H9 (cell line): ENCODE results near the gene DDX4. TPM values are rescaled to one million over a fixed set of nuclear protein-coding genes. Genes with fewer than 3 reads are reported as not detected.

Experiments used
- DNase-seq: peaks from one replicate; pipeline ENCODE4 v3.0.0-alpha.2; 2017
- H2AFZ ChIP-seq: one replicate; pipeline ENCODE4 v1.6.1; 2013; ENCODE audit warnings: mild to moderate bottlenecking, low read length, control low read depth, moderate library complexity
- H2AK5ac ChIP-seq: 2 replicates; pipeline ENCODE4 v1.6.1; 2013; ENCODE audit warnings: low read length, control low read depth, mixed read lengths; ENCODE audit not compliant: insufficient read length
- H2BK120ac ChIP-seq: one replicate; pipeline ENCODE4 v1.6.1; 2013; ENCODE audit warnings: low read depth, mild to moderate bottlenecking, low read length, control low read depth, inconsistent platforms; ENCODE audit not compliant: poor library complexity, severe bottlenecking
- H2BK12ac ChIP-seq: 2 replicates; pipeline ENCODE4 v1.6.1; 2013; ENCODE audit warnings: low read length, control low read depth, mixed read lengths, low read depth; ENCODE audit not compliant: insufficient read length
- H2BK15ac ChIP-seq: 2 replicates; pipeline ENCODE4 v1.6.1; 2013; ENCODE audit warnings: low read depth, low read length, control low read depth
- H2BK20ac ChIP-seq: one replicate; pipeline ENCODE4 v1.6.1; 2013; ENCODE audit warnings: low read depth, mild to moderate bottlenecking, low read length, control low read depth, inconsistent platforms; ENCODE audit not compliant: poor library complexity, severe bottlenecking
- H2BK5ac ChIP-seq: 2 replicates; pipeline ENCODE4 v1.6.1; 2013; ENCODE audit warnings: low read length, control low read depth, mixed read lengths; ENCODE audit not compliant: insufficient read length
- H3K14ac ChIP-seq: 2 replicates; pipeline ENCODE4 v1.6.1; 2013; ENCODE audit warnings: low read length, control low read depth; ENCODE audit not compliant: insufficient read depth
- H3K18ac ChIP-seq: 2 replicates; pipeline ENCODE4 v1.6.1; 2013; ENCODE audit warnings: low read depth, mild to moderate bottlenecking, mixed read lengths, low read length, control low read depth; ENCODE audit not compliant: insufficient read length
- H3K23ac ChIP-seq: 2 replicates; pipeline ENCODE4 v1.6.1; 2013; ENCODE audit warnings: low read length, control low read depth, mixed read lengths, low read depth; ENCODE audit not compliant: insufficient read length
- H3K23me2 ChIP-seq: 2 replicates; pipeline ENCODE4 v1.6.1; 2013; ENCODE audit warnings: low read depth, mild to moderate bottlenecking, mixed read lengths, low read length, control low read depth; ENCODE audit not compliant: insufficient read length, poor library complexity, severe bottlenecking
- H3K27ac ChIP-seq: 2 replicates; pipeline ENCODE4 v1.5.1; 2013; ENCODE audit warnings: low read length, control low read depth, mixed read lengths, low read depth; ENCODE audit not compliant: insufficient read length
- H3K27me3 ChIP-seq: 2 replicates; pipeline ENCODE4 v1.6.1; 2013; ENCODE audit warnings: low read length, control low read depth, inconsistent platforms; ENCODE audit not compliant: insufficient read depth
- H3K4ac ChIP-seq: 2 replicates; pipeline ENCODE4 v1.6.1; 2013; ENCODE audit warnings: low read depth, mild to moderate bottlenecking, control low read depth, inconsistent platforms, low read length, moderate library complexity
- H3K4me1 ChIP-seq: 2 replicates; pipeline ENCODE4 v1.6.1; 2013; ENCODE audit warnings: low read length, control low read depth, inconsistent platforms; ENCODE audit not compliant: insufficient read depth
- H3K4me2 ChIP-seq: 2 replicates; pipeline ENCODE4 v1.6.1; 2013; ENCODE audit warnings: low read length, control low read depth, mixed read lengths; ENCODE audit not compliant: insufficient read length, insufficient read depth
- H3K56ac ChIP-seq: 2 replicates; pipeline ENCODE4 v1.6.1; 2013; ENCODE audit warnings: low read depth, mild to moderate bottlenecking, mixed read lengths, low read length, control low read depth; ENCODE audit not compliant: insufficient read length
- H3K79me1 ChIP-seq: 2 replicates; pipeline ENCODE4 v1.6.1; 2013; ENCODE audit warnings: low read depth, mild to moderate bottlenecking, moderate library complexity, low read length, control low read depth, inconsistent platforms; ENCODE audit not compliant: insufficient read depth, poor library complexity, severe bottlenecking
- H3K79me2 ChIP-seq: 2 replicates; pipeline ENCODE4 v1.6.1; 2013; ENCODE audit warnings: low read length, control low read depth, inconsistent platforms; ENCODE audit not compliant: insufficient read depth
- H3K9ac ChIP-seq: 2 replicates; pipeline ENCODE4 v1.6.1; 2013; ENCODE audit warnings: low read length, control low read depth, mixed read lengths; ENCODE audit not compliant: insufficient read length; ENCODE audit errors: extremely low read depth
- H3K9me3 ChIP-seq: one replicate; pipeline ENCODE4 v1.6.1; 2013; ENCODE audit warnings: low read depth, low read length, inconsistent platforms; ENCODE audit not compliant: control insufficient read depth
- H3T11ph ChIP-seq: one replicate; pipeline ENCODE4 v1.6.1; 2013; ENCODE audit warnings: mild to moderate bottlenecking, low read length, control low read depth, inconsistent platforms
- H4K20me1 ChIP-seq: one replicate; pipeline ENCODE4 v1.6.1; 2013; ENCODE audit not compliant: control insufficient read depth, insufficient read length, insufficient read depth
- H4K5ac ChIP-seq: 2 replicates; pipeline ENCODE4 v1.6.1; 2013; ENCODE audit warnings: low read depth, mild to moderate bottlenecking, mixed read lengths, low read length, control low read depth; ENCODE audit not compliant: insufficient read length
- H4K8ac ChIP-seq: replicated peaks from 2 replicates; pipeline ENCODE4 v1.6.1; 2013; ENCODE audit warnings: low read length, control low read depth, mixed read lengths, low read depth; ENCODE audit not compliant: insufficient read length
- H4K91ac ChIP-seq: 2 replicates; pipeline ENCODE4 v1.6.1; 2013; ENCODE audit warnings: low read depth, mild to moderate bottlenecking, moderate library complexity, mixed read lengths, low read length, control low read depth; ENCODE audit not compliant: insufficient read length
- H3K27ac Mint-ChIP-seq, 3 experiments: 2 replicates in 2 of 3; 3 replicates in 1 of 3; pipeline ENCODE4 v1.8.0; 2020 to 2021; ENCODE audit warnings: mixed read lengths in 3 of 3, mild to moderate bottlenecking in 1 of 3, moderate library complexity in 1 of 3
- H3K27me3 Mint-ChIP-seq: 2 replicates; pipeline ENCODE4 v1.8.0; 2021; ENCODE audit warnings: low read depth, mild to moderate bottlenecking, moderate library complexity, mixed read lengths
- H3K36me3 Mint-ChIP-seq, 3 experiments: 2 replicates in 2 of 3; 3 replicates in 1 of 3; pipeline ENCODE4 v1.8.0; 2020 to 2021; ENCODE audit warnings: low read depth in 3 of 3, mixed read lengths in 3 of 3; ENCODE audit not compliant: insufficient read depth in 1 of 3
- H3K4me1 Mint-ChIP-seq, 2 experiments: 2 replicates each; pipeline ENCODE4 v1.8.0; 2020; ENCODE audit warnings: mixed read lengths in 2 of 2
- H3K4me3 Mint-ChIP-seq, 2 experiments: 2 replicates in 1 of 2; 3 replicates in 1 of 2; pipeline ENCODE4 v1.8.0; 2020 to 2021; ENCODE audit warnings: mild to moderate bottlenecking in 2 of 2, mixed read lengths in 2 of 2, moderate library complexity in 1 of 2
- H3K9me3 Mint-ChIP-seq, 2 experiments: 2 replicates in 1 of 2; 3 replicates in 1 of 2; pipeline ENCODE4 v1.8.0; 2020; ENCODE audit warnings: mild to moderate bottlenecking in 2 of 2, mixed read lengths in 2 of 2, moderate library complexity in 1 of 2
- WGBS: extraction: QIAGEN DNeasy Blood & Tissue Kit; methylation state at CpG from one replicate; pipeline ENCODE4 v1.1.7; 2013; ENCODE audit warnings: missing lambda C conversion rate, low lambda C conversion rate, mixed read lengths; ENCODE audit not compliant: insufficient read length; ENCODE audit errors: extremely low coverage; 5-methylcytosine and 5-hydroxymethylcytosine counted together
- total RNA-seq: library from RNA; stranded (reverse); gene quantifications from 2 replicates; pipeline ENCODE4 v1.2.1, GENCODE V29; 2021
- TF ChIP-seq, protein P1 (sequence below): fragments of 200-600 bp; sonication (generic); conservative IDR thresholded peaks from 3 replicates; pipeline ENCODE4 v1.8.0; 2021; ENCODE audit warnings: antibody characterized with exemption, mild to moderate bottlenecking

DDX4 gene
- total RNA-seq, 1 experiment from 2014 or later, result not detected

DNA sequence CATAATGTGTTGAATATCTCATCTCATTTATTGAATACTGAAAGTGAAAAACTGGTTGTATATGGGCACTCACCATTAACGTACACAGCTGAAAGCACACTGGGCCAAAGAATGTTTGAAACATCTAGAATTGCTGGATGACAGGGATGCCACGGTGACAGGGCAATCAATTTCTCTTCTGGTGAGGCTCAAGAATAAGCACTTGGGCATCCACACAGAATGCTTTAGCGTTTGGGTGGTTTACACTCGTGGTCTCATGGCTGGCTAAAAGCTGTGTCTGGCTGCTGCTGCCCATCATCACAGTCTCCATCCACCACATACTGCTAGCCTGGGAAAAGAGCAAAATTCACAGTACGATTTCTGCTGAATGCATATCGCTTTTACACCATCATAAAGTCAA is 82.6 kb downstream of the DDX4 start:
- no peak for DNase-seq
- no peaks in the 10 kb centered on the region for H3K79me1 ChIP-seq
- H2BK12ac ChIP-seq, result no peak overlapping the region
- H4K5ac ChIP-seq, result no peak overlapping the region
- no peak overlapping the region for H3K56ac ChIP-seq
- Mint-ChIP-seq H3K27ac (peak overlapping the region in 1 of 3 experiments; percentile 78; a peak in 2 of 7 replicates), H3K4me1 (peaks cover 0 to 6% of the 10 kb centered on the region in 2 experiments; a peak in 2 of 4 replicates), H3K4me3 (no peak overlapping the region), H3K36me3 (no peaks in the 10 kb centered on the region), H3K27me3 (peaks cover 39% of the 10 kb centered on the region), H3K9me3 (no peaks in the 10 kb centered on the region)
- no peak overlapping the region for H3K27ac ChIP-seq
- no CpG with 5 or more reads among the region's 6 CpGs for WGBS
- H2BK20ac ChIP-seq, result no peak overlapping the region
- H3K79me2 ChIP-seq, result no peaks in the 10 kb centered on the region
- H3K23ac ChIP-seq, result no peak overlapping the region
- no peaks in the 10 kb centered on the region for H4K20me1 ChIP-seq
- H3K23me2 ChIP-seq, result no peaks in the 10 kb centered on the region
- no peak overlapping the region for H2BK120ac ChIP-seq
- H3K9me3 ChIP-seq, result no peaks in the 10 kb centered on the region
- no peak overlapping the region for H3K18ac ChIP-seq
- no peak overlapping the region for H4K91ac ChIP-seq
- no peak overlapping the region for H3T11ph ChIP-seq
- no peaks in the 10 kb centered on the region for H3K4me1 ChIP-seq
- no peak overlapping the region for H3K4me2 ChIP-seq
- no peak overlapping the region for H2AFZ ChIP-seq
- no peak overlapping the region for H2BK15ac ChIP-seq
- no peak overlapping the region for H2BK5ac ChIP-seq
- H3K9ac ChIP-seq, result no peak overlapping the region
- H2AK5ac ChIP-seq, result no peak overlapping the region
- no peak overlapping the region for H4K8ac ChIP-seq
- H3K27me3 ChIP-seq, result no peaks in the 10 kb centered on the region; the same call in 1 of the 2 replicates
- no peak overlapping the region for H3K4ac ChIP-seq
- TF ChIP-seq, protein P1, sequence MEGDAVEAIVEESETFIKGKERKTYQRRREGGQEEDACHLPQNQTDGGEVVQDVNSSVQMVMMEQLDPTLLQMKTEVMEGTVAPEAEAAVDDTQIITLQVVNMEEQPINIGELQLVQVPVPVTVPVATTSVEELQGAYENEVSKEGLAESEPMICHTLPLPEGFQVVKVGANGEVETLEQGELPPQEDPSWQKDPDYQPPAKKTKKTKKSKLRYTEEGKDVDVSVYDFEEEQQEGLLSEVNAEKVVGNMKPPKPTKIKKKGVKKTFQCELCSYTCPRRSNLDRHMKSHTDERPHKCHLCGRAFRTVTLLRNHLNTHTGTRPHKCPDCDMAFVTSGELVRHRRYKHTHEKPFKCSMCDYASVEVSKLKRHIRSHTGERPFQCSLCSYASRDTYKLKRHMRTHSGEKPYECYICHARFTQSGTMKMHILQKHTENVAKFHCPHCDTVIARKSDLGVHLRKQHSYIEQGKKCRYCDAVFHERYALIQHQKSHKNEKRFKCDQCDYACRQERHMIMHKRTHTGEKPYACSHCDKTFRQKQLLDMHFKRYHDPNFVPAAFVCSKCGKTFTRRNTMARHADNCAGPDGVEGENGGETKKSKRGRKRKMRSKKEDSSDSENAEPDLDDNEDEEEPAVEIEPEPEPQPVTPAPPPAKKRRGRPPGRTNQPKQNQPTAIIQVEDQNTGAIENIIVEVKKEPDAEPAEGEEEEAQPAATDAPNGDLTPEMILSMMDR, result no peak
- H3K14ac ChIP-seq, result no peak overlapping the region
